Muscle of arm (tissue), 12 donors: Measurements from ENCODE around the gene VPS13D. TPM values are rescaled to one million over a fixed set of nuclear protein-coding genes. Genes with fewer than 3 reads are reported as not detected.

ENCODE experiments used
- DNase-seq: peaks from one replicate; pipeline ENCODE4 v3.0.0-alpha.2; 2013
- polyA plus RNA-seq, 12 donors: library from polyadenylated mRNA; unstranded; fragments of 120-200 nt; gene quantifications; one replicate each; pipeline ENCODE4 v1.2.1, GENCODE V29; 2013; ENCODE audit not compliant: insufficient read length in 12 of 12

The VPS13D gene
- polyA plus RNA-seq, 12 donors = 13.2 to 32.7 (median 18.8) TPM; not detected in 1

DNA sequence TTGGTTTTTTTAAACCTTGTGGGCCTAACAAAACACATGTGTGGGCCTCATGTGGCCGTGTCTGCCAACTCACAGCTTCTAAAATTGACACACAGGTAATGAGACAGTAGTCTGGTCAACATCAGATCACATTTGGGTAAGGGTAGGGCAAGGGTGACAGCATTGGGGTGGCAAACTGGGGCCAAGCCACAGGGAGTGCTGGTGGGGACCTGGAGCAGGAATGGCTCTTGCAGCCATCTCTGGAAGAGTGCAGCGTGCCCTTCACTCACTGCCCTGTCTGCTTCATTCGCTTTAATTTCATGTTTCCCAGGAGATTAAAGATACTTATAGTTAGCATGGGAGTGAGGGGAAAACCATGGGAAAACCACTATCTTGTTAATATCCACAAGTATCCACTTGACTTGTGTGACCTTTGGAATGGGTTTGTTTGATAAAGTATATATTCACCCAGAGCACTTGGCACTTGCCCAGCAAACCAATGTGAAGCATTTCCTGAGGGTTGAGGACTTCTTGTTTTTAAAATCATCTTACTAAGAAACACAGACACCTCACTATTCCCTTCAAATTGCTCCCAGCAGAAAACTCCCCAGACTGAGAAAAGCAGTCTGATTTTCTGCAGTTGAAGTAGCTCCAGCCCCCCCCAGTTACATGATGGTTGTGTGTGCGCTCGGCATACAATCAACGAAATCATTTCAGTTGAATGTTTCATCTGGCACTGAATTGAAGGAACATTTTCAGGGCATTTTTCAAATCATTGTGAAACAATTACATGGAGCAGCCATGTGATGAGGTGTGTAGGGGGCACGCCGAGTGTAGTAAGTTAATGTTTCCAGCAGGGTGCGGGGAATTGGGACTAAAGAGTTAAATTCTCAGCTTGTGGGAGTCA, 175.7 kb downstream of the VPS13D start:
- no peak for DNase-seq

DNA sequence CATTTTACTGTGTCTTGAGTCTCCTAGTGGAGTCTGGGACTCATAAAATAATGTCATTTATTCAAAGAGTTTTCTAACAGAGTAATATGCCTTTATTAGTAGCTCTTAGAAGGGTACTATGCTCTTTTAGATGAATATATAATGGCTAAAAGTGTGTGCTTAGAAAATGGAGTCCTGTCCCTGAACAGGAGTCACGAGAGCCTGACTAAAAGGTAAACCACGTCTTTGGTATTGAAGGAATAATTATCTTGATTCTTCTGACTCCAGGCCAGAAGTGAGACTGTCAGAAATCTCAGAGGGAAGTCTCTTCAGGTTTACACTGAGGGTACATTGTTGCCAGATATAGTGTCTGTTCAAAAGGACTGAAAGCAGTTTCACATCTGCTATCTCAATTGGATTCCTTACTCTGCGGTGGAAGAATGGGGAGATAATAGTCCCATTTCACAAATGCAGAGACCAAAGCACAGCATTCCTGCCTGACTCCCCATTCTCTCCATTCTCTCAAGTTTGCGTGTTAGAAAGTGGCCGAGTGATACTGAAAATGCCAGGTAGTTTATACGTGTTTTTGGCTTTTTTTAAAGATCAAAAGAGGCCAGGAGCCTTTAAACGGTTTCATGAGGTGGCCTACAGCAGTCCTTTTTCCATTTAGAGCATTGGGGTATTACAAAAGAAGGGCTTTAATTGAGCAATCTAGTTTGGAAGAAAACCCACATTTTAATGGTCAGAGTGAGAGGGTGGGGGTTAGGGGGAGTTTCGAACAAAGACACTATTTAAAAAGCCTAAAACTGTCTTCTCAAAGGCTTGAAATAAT, 176.6 kb downstream of the VPS13D start:
- no peak for DNase-seq

DNA sequence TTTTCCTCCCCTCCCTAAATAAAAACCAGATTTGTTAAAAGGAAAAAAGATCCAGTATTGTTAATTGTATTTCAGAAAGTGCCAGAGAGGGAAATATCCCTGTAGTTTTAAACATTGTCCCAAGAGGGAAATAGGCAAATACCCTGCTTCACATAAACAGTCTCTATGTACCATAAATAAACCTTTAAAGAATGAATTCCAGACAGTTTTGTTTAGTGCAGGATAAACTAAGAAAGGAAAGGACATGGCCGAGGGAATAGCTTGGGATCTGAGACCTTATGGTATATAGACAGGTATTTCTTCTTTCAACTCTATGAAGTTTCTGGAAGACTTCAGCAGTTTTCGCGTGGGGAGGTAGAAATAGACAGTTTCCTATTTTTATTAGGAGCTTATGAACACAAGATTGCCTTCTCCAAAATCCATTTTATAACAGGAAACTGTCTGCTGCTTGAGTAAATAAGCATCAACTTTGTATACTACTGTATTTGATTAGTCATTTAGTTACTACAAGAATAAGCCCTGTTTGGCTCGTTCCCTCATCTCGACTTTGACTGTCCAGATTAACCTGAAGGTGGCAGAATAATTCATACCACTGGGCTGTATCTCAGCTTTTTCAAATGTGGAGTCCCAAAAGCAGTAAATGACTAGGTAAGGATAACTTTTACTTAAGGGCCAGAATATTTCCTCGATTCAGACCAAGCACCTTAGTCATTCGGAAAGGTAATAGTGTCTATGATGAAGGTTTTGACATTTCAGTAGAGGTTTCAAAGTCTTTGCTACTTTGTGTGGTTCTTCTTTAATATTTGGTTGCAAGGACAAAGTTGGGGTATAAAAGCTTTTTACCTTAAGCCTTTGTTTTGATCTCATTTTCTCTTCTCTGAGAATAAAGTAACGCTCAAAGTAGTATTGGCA, 177.5 kb downstream of the VPS13D start:
- no peak for DNase-seq

DNA sequence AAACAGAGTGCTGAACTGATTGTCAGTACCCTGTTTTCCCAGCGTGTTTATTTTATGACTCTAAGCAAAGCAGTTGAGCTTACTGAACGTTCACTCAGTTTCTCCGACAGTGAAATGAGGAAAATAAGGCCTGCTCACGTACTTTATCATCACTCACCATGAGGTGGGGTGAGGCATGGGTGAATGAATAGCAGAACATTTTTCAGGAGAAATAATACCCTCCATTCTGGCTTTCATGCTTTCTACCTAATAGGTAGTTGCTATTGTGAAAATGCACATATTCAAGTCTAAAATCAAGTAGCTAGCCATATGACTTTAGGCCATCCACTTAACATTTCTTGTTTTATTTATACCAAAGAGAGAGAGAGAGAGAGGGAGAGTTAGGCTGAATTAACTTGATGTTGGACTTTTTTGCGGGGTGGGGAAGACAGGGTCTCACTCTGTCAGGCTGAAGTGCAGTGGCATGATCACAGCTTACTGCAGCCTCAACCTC, 178.2 kb downstream of the VPS13D start:
- DNase-seq = no peak

DNA sequence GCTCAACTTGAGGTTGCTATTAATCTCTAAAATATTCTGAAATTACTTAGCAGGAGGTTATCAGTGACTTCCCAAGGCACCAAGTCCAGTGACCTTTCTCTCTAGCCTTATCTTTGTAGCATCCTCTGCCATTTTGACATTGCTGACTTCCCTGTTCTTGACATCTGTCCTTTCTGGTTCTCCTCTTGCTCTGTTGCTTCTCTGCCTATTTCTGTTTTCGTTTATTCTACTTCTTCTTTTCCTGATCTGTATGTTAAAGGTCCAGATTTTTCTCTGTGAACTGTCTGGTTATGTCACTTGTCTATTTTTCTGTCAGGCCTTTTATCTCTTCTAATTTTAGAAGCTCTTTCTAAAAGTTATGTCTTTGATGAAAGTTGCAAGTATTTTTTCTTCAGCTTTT, 178.8 kb downstream of the VPS13D start:
- no peak for DNase-seq

DNA sequence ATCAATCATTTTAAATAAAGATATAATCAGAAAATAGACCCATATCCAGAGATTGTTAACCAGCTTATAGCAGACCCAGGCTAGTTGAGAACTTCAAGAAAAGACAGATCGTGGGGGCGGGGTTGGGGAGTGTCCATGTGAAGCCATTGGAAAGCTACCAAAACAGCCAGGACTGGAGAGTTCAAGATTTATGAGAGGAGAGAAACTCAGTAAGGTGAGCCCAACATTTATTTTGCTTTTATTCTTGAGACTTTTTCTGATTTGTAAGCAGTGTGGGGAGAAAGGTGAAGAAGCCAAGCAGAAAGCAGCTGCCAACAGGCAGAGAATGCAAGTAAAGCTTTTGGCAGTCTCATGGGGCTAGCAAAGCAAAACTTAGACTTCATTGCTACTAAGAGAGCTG, 179.9 kb downstream of the VPS13D start:
- DNase-seq = no peak

DNA sequence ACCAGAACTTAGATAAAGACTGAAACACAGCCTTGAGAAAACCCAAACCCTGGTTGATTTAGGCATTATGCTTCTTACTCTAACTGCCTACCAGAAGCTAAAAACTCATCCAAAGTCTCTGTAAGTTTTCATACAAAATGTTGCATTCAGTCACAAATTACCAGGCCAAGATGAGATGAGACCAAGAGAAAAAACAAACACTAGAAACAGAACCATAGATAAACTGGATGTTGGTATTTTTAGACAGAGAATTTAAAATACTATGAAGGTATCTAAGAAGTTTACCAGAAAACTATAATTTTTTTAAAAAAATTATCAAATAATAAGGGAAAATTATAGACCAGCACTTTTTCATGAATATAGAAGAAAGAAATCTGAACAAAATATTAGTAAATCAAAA, 180.5 kb downstream of the VPS13D start:
- DNase-seq = no peak

DNA sequence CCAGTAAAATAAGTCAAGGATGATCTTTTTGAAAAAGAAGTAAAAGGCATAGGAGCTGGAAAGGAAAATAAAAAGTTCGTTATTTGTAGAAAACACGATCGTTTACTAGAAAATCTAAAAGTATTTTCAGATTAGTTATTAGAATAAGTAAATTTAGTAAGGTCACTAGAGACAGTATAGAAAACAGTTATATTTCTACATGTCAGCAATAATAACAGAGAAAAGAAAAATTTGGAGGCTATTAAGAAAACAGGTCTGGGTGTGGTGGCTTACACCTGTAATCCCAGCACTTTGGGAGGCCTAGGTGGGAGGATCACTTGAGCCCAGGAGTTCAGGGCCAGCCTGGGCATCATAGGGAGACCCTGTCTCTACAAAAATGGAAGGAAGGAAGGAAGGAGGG, 181.3 kb downstream of the VPS13D start:
- DNase-seq = no peak

DNA sequence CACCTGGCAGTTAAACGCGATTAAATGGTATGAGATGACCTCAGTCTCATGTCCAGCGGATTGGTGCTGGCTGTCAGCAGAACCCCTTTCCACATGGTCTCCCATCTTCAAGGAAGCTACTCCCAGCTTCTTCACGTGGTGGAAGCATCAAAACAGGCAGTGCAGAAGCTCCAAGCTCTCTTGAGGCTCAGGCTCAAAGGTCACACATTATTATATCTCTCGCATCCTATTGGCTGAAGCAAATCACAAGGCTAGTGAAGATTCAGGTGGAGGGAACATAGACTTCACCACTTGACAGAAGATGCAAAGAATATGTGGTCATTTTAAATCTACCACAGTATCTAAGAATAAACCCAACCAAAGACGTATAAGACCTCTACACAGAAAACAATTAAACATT, 181.9 kb downstream of the VPS13D start:
- DNase-seq = no peak

DNA sequence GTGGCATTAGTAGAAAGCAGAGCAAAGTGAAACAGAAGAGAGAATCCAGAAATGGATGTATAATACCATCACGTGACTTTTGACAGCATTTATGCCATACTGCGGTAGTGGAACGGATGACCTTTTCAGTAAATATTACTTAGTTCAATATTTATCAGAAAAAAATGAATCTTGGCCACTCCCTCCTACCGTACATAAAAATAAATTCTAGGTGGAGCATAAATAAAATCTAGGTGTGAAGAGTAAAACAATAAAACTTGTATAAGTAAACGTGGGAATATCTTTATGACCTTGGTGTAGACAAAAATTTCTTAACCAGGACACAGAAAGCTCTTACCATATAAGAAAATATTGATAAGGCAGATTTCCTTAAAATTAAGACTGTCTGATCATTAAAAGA, 182.6 kb downstream of the VPS13D start:
- no peak for DNase-seq

DNA sequence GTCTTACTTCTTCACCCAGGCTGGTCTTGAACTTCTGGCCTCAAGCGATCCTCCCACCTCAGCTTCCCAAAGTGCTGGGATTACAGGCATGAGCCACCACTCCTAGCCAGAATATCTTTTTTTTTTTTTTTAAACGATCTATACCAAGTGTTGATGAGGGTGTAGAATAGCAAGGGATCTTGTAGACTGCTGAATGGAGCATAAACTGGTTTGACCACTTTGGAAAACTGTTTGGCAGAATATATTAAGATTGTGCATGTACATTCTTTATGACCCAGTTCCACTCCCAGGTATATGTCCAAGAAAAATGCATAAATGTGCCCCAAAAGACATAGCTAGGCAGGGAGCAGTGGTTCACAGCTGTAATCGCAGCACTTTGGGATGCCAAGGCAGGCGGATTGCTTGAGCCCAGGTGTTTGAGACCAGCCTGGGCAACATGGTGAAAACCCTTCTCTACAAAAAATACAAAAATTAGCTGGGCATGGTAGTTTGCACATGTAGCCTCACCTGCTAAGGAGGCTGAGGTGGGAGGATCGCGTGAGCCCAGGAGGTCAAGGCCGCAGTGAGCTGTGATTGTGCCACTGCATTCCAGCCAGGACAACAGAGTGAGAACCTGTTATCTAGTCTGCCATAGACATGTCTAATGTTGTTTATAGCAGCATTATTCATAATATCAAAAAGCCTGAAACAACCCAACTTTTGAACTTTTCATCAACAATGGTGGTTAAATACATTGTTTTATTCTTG, 184.0 kb downstream of the VPS13D start:
- DNase-seq = no peak

DNA sequence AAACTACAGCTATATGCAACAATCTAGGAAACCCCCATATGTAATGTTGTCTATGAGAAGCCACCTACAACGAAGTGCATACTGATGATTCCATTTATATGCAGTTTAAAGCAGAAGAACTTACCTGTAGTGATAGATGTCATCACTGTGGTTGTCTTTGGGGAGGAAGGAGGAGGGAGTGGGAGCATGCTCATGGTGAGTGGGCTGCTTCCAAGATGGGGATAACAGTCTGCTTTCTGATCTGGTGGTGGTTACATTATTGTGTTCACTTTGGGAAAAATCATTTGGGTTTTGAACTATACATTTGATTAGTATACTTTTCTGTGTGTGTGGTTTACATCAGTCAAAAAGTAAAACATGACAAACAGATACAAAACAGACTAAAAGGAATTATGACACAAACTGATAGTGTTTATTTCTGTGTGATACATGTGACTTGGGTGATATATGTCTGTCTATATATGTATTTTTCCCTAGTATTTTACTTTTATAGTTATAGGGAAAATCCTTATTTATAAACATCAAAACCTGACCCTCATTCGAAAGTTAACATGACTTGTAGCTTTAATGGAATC, 184.7 kb downstream of the VPS13D start:
- no peak for DNase-seq

DNA sequence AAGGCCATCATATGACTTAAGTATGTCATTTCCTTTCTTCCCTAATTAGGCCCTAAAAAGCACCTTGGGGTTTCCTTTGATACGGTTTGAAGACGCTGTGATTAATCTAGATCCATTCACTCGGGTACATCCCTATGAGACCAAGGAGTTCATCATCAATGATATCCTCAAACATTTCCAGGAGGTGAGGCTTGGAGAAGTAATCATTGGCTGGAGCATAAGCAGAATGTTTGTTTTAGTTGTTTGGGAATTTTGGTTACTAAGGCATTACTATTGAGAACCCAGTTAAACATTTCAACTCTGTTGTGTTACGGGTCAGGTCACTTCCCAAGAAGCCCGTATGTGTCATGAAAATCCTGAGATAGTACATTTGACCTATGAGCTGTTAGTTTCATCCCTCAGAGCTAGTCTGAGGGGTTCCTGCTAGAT, 185.2 kb downstream of the VPS13D start:
- no peak for DNase-seq

DNA sequence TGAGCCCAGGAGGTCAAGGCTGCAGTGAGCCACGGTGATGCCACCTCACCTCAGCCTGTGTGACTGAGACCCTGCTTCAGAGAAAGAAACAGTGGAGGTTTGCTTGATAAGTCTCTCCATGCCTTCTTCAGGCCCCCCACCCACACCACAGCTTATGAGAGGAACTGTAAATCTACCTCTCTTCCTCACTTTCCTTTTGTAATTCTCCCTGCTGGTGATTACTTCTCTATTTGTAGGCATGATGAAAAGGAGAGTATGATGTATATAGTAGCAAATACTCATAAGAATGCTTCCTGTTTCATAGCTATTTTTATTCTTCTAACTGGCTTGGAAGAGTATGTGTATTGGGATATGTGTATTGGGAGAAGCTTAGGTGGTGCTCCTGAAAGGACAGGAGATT, 186.3 kb downstream of the VPS13D start:
- no peak for DNase-seq

DNA sequence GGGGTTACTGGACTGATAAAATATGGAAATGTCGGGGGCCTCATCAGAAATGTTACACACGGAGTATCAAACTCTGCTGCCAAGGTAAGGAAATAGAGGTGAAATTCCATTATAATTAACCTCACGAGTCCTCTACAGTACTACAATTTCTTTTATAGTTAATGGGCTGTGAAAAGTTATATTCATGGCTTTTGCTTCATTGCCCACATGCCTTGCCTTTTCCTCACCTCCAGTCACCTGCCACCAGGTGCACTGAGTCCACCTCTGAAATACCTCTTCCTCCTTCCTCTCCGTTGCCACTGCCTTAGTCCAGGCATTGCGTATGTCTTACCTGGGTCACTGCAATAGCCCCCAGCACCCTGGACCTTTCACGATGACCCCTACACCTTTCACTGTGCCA, 186.9 kb downstream of the VPS13D start:
- no peak for DNase-seq

DNA sequence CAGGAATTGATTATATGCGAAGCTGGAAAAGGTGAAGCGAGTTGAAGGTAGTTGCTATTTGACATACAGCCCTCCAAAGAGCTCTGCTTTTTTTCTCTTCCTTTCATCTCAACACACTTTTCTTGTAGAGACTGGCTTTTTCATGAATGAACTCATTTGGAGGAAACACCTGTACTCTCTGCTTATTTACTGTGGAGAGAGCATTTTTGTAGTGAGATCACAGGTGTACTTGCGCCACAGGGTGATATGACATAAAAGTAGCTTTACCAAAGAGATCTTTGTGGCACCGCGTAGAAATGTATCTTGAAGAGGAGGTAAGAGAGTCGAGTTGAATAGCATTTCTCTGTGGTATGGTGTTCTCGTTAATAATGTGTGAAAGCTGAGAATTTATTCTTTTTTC, 187.6 kb downstream of the VPS13D start:
- DNase-seq = no peak

DNA sequence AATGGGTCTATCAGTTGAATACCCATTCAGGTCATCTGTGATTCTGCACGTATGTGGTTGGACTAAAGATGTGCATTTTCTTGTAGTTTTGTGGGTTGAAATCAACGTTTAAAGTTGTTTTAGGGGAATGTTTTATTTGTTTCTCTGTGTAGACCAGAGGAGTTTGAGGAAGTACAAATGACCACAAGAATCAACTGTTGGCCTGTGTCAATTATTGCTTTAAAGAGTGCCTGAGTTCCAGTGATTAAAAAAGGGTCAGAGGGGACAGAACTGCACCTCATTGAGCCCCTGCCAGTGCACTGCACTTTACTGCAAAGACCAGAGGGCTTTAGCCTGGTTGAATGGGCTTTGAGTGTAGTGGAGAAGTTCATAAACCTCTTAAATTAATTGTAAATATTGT, 190.3 kb downstream of the VPS13D start:
- DNase-seq = no peak

DNA sequence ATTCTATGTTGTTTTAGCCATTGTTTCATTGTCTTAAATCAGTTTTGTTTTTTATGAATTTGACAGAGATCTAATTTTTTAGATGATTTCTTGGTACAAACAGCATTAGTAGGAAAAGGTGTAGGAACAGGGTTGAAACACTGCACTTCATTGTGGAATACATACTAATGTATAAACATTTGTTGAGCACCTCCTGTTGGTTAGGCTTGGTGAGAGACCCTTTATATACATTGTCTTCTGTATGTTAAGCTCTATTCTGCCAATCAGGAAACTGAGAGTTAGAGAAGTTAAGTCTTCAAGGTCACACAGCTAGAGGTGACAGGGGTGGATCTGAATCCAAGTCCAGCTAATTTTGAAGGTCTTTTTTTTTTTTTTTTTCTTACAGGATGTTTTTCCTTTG, 192.7 kb downstream of the VPS13D start:
- no peak for DNase-seq

DNA sequence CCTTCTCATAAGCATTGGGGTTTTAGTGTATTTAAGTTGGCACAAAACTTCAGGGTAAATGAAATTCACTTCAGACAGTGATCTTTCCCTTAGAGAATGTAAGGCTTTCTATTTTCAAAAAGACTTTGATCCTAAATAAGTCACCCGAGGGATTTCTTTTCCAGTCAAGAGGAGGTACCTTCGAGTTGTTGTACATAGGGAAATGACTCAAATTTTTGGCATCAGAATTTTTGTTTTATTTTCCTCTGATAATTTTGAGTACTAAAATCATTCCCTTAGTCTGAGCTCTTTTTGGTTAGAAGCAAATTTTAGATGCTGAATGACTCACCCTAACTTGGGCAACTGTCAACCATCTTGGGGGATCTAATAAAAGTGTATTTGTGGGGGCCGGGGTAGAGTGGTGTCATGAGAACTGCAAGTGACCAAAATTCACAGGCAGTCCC, 194.3 kb downstream of the VPS13D start:
- DNase-seq = no peak

DNA sequence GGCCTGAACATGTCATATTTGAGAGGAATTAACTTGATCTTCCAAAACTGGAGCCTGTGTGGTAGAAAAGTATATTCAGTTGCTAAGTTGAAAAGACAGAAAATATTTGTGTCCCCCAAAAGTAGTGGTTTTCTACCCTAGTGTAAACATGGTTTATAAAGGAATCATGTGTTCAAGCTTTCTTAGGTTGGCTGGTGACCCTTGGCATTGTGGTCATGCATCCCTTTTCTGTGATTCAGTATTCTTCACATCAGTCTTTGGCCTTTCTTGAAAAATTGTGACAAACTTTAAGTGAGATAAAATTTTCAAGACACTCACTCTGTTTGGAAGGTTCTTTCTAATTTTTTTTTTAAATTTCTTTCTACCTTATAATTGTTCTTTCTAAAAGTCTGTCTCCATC, 195.0 kb downstream of the VPS13D start:
- DNase-seq = no peak

DNA sequence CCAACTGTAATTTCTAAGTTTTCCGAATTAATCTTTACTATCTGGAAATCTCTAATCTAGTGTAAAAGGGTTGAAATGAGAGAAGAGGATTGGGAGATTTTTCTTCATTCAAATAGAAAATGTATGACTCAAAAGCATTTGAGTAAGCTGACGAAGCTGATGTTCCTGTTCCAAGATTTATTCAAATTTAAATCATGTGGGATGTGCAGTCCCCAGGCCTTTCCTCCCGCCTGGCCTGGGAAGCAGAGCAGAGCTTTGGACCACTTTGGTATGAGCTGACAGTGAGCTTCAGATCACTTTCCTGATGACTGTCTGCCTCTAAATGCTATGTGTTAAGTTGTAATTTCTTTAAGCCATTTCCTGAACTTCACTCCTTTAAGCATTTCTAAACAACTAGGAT, 196.2 kb downstream of the VPS13D start:
- DNase-seq = no peak
